Brain pericyte (primary cell): Measurements from ENCODE around the gene TRAPPC5.

ENCODE experiments used
- DNase-seq: peaks from one replicate; pipeline ENCODE4 v3.0.0-alpha.2; 2012; ENCODE audit warnings: low read depth, low spot score

The TRAPPC5 gene

GRCh38 chr19:7730286-7731217, 49.9 kb downstream of the TRAPPC5 start:
- DNase-seq, result no peak

DNA sequence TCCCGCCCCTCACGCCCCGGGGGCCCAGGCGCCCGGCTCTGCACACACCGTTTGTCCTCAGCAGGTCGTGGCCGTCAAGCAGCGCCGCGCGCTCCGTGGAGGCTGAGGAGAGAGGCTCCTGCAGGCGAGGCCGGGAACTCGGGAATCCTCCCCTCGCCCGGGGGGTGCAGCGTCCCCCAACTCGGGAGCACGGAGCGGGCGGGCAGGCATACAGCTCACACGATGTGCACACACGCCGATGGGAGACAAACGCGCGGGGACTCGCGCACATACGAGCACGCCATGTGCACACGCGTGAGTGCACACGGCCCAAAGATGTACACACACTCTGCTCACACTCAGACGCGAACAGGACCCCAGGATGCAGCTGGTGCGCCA, 50.6 kb downstream of the TRAPPC5 start:
- no peak for DNase-seq

DNA sequence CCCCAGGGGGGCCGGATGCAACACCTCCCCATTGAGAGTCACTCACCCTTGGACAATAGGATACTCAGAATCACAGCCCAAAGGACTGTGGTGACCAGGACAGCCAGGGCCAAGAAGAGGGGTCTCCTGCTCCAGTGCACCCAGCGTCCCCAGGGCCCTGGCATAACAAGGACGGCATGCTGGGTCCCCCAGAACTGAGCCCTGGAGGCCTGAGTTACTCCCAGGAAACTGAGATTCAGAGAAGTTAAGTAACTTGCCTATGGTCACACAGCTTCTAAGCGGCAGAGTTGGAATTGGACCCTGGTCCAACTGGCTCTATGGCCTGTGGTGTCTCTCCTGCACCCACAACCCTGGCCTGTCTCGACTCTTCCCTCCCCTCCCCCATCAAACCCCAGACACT, 51.0 kb downstream of the TRAPPC5 start:
- DNase-seq, result no peak

GRCh38 chr19:7732045-7732444, 51.4 kb downstream of the TRAPPC5 start, which contains the start of gene CLEC4G:
CLEC4G (minus strand) TSS chr19:7732110; CDS start chr19:7732102, 8 bp downstream.
- DNase-seq, result no peak

DNA sequence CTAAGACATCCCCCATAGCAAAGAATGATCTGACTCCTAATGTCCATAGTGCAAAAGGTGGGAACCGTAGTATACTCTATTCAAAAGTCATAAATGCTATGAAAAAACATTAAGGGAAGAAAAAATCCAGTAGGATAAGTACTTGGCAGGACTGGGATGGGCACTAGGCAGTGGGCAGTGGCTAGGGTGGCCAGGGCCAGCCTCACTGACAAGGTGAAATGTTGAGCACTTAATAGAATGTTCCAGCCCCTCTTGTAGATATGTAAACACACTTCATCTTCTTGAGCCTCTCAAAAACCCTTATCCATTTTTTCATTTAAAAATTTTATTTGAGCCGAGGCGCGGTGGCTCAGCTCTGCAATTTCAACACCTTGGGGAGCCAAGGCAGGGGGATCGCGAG, 52.7 kb downstream of the TRAPPC5 start:
- DNase-seq, result no peak

DNA sequence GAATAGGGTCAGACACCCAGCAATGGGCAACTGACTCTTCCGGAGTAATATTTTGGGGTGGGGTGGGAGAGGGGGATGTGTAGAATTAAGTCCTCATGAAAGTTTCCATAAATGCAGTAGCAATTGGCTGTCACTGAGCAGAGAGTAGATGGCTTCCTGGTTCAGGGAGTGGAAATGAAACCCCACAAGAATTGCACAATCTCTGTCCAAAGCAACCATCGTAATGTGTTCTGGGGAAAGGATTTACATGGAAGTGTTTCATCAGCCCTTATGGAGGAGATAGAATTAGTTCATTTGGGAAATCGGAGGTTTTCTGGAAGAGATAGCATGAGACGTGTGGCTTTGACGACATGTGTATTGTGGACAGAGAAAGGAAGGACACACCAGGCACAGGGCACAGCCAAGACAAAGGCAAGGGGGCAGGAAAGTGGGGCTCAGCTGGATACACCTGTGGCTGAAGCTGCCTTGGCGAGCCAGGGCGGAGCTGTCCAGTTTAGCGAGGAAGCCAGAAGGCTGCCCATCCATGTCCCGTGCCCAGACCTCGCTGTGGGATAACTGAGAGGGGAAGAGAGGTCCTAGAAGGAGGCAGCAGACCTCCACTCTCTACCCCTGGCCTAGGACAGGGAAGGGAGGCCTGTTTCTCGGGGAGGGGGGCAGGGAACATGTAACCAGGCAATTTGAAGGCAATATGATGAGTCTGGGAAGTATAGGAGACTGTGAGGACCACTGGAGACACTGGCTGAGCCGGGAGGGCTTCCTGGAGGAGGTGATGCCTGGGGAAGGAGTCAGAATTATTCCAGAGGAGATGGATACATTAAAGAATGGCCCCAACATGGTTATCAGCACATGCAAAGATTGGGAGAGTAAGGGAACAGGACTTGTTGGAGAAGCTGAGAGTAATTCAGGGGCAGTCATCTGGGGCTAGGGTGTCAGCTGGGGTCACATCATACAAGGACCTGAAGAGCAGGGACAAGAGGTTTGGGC, 53.9 kb downstream of the TRAPPC5 start:
- no peak for DNase-seq

DNA sequence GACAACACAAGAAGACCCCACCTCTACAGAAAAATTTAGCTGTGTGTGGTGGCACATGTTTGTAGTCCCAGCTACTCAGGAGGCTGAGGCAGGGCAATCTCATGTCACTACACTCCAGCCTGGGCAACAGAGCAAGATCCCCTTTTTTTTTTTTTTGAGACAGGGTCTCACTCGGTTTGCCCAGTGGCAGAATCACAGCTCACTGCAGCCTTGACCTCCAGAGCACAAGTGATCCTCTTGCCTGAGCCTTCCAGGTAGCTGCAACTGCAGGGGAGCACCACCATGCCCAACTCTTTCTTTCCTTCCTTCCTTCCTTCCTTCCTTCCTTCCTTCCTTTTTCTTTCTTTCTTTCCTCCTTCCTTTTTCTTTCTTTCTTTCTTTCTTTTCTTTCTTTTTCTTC, 55.5 kb downstream of the TRAPPC5 start:
- DNase-seq, result no peak

GRCh38 chr19:7737215-7737614, 56.6 kb downstream of the TRAPPC5 start:
- no peak for DNase-seq
